ENCODE measurements around the gene CELSR1.

CELSR1 gene

DNA sequence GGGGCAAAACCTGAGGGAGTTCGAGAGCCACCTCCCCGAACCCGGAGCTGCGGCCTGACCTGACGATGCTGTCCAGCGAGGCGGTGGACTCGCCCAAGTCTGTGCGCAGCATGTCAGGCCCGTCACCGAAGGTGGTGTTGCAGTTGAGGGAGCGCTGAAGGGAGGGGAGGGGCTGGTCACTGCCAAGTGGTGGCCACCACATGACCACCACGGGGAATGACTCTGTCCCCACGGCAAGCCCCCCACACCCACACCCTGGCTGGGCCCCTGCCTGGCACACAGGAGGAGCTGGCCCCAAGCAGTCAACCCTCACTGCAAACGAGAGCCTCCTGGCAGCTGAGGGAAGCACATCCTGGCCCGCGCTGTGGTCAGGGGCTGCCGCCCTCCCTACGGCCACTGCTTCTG lies 171.1 kb downstream of the CELSR1 start:
- POLR2A ChIA-PET = no interaction called here
- TF ChIP-seq, protein P1, sequence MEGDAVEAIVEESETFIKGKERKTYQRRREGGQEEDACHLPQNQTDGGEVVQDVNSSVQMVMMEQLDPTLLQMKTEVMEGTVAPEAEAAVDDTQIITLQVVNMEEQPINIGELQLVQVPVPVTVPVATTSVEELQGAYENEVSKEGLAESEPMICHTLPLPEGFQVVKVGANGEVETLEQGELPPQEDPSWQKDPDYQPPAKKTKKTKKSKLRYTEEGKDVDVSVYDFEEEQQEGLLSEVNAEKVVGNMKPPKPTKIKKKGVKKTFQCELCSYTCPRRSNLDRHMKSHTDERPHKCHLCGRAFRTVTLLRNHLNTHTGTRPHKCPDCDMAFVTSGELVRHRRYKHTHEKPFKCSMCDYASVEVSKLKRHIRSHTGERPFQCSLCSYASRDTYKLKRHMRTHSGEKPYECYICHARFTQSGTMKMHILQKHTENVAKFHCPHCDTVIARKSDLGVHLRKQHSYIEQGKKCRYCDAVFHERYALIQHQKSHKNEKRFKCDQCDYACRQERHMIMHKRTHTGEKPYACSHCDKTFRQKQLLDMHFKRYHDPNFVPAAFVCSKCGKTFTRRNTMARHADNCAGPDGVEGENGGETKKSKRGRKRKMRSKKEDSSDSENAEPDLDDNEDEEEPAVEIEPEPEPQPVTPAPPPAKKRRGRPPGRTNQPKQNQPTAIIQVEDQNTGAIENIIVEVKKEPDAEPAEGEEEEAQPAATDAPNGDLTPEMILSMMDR (IDR thresholded peaks at IDR 0.05; ENCODE audit: control extremely low read depth, extremely low read depth, low read depth, missing control alignments) = no peak
- CTCF ChIA-PET = interaction anchor here (1.7 to 6.7 kb wide), 10 partner anchors 9 to 180 kb away, joined by 4 to 111 read pairs (median 8); no protein-coding TSS in a partner anchor
- no peak for DNase-seq (ENCODE audit: extremely low spot score)

DNA sequence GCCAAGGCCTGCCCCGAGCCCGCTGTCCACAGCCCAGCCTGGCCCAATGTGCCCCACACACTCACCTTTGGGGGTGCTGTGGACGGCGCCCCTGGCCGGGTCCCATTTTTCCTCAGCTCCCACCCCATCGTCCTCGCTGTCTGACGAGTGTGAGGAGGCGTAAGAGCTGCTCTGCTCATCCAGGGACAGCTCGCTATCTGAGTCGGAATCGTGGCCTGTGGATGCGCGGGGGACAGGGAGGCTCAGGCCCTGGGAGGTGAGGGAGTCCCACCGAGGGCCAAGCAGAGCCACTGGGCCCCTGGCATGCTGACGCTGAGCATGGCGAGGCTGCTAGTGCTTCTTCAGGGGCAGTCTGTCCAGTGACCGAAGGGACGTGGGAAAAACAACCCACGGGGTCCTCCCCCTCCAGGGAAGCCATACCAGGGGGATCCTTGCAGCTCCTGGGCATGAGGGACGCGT lies 172.2 kb downstream of the CELSR1 start:
- CTCF ChIA-PET = interaction anchor here (6.7 kb wide), 1 partner anchor 177 kb away, joined by 111 read pairs; no protein-coding TSS in a partner anchor
- no peak for DNase-seq (ENCODE audit: extremely low spot score)
- TF ChIP-seq, protein P1 (IDR thresholded peaks at IDR 0.05; ENCODE audit: control extremely low read depth, extremely low read depth, low read depth, missing control alignments) = no peak
- POLR2A ChIA-PET = interaction anchor here (0.5 kb wide), 1 partner anchor 11 kb away, joined by 4 read pairs; no protein-coding TSS in a partner anchor

DNA sequence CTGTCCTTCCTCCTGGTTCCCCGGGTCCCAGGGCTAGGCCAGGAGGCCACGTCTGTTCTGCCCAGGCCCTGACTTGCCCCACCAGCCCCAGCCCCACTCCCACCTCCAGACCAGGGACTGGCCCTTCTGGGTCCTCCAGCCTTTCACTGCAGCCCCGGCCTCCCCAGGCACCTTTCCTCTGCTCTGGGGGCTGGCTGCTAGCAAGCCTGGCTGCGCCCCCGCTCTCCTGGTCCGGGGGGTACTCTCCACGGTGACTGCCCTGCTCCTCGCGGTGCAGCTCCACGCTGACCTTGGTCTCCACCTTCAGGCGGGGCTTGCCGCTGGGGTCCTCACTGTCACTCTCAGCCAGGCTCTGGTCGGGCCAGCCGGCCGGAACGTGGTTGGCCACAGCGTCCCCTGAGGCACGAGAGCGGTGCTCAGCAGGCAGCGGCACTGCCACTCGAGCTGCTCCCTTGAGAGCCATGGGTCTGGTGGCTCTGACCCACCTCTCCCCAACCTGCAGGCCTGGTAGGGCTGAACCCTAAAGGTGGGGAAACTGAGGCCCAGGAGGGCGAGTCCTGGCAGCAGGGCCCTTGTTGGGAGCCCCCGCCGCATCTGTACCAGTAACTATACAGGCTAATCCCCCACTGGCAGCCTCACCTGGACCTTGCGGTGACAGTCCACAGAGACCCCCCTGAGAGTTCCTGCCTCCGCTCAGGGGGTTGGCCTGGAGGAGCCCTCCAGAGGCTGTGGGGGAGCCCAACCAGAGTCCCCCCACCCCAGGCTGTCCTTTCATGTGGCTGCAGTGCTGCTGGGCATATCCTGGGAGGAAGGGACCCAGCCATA lies 172.9 kb downstream of the CELSR1 start:
- no peak for DNase-seq (ENCODE audit: extremely low spot score)
- POLR2A ChIA-PET = interaction anchor here (0.5 kb wide), 1 partner anchor 12 kb away, joined by 4 read pairs; no protein-coding TSS in a partner anchor
- CTCF ChIA-PET = no interaction called here
- TF ChIP-seq, protein P1 (IDR thresholded peaks at IDR 0.05; ENCODE audit: control extremely low read depth, extremely low read depth, low read depth, missing control alignments) = no peak

DNA sequence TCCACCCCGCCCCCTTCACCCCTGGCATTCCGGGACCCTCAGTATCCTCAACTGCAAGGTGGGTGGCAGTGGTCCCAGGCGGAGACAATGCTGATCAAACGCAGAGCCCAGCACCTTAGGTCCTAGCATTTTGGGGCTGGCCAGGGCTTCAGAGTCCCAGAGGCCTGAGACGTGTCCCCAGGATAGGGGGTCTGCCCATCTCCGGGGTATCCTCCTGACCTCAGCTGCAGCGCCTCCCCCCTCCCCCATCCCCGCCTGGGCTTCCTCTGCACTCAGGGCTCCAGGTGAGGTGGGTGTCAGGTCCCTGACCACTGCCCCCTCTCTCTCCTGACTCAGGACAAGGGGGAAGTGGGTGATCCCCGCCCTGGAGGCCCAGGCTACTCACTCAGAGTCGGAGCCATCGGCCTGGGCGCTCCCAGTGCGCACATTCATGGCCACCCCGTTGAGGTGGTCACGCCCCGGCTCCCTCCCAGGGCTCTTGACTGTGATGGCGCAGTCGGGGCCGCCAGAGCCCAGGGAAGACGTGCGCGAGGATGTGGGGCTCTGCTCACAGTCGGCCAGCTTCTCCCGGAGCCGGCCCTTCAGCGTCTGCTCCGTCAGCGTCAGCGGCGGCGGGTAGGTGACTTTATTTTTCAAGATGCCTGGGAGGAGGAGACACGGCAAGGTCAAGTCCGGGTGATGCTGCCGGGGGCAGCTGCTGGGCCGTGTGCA lies 173.7 kb downstream of the CELSR1 start:
- no peak for DNase-seq (ENCODE audit: extremely low spot score)
- ChIA-PET POLR2A (no interaction called here), CTCF (interaction anchor here (1.3 kb wide), 1 partner anchor 27 kb away, joined by 3 read pairs; no protein-coding TSS in a partner anchor)
- TF ChIP-seq, protein P1 (IDR thresholded peaks at IDR 0.05; ENCODE audit: control extremely low read depth, extremely low read depth, low read depth, missing control alignments) = no peak

DNA sequence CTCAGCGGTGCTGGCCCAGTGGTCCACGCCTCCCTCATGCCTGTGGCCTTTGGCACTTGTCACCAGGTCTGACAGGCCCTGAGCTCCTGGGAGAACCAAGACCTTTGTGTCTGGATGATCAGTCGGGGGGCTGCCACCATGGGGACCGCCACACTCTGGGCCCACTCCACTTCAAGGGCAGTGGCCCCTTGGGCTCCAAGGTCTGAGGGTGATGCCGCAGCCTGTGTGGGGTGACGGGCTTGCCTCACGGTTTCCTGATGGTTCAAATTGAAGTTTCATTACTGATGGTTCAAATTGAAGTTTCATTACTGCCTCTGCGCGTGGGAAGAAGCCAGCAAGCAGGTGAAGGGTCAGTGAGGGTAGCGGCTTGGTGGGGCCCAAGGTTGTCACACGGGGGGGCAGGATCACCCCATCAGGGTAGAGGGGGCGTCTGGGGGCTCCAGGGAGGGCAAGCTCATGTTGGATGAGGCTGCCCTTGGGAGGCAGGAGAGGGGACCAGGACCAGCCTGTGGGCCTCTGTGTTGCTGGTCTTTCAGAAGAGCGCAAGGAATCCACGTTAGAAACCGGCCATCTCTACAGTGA lies 174.4 kb downstream of the CELSR1 start:
- TF ChIP-seq, protein P1 (IDR thresholded peaks at IDR 0.05; ENCODE audit: control extremely low read depth, extremely low read depth, low read depth, missing control alignments) = no peak
- no peak for DNase-seq (ENCODE audit: extremely low spot score)
- ChIA-PET CTCF (interaction anchor here (1.3 kb wide), 1 partner anchor 26 kb away, joined by 3 read pairs; no protein-coding TSS in a partner anchor), POLR2A (no interaction called here)

Data from GM10248 (cell line).